SK-N-SH treated with all-trans-retinoic acid at 6 μM for 48 hours (cell line): Measurements from ENCODE around the gene ATRNL1.
A peak's percentile ranks its signal among the peaks of the same experiment; 100 is the strongest.

Experiments used
- ATAC-seq: fragments of 200-7000 bp; cut with Tn5 transposase; 3 replicates; pipeline ENCODE4 v1.9.1; 2020; ENCODE audit warnings: mild to moderate bottlenecking, moderate library complexity
- ARNTL ChIP-seq: fragments of 450-650 bp; formaldehyde crosslinking; IDR thresholded peaks from 2 replicates; pipeline ENCODE4 v1.5.0; 2020; ENCODE audit warnings: low read depth, mild to moderate bottlenecking, moderate library complexity, borderline replicate concordance
- BACH2 ChIP-seq: fragments of 250-450 bp; sonication (Bioruptor Pico); IDR thresholded peaks from 2 replicates; pipeline ENCODE4 v1.9.0; 2021; ENCODE audit warnings: mild to moderate bottlenecking, borderline replicate concordance
- CREB5 ChIP-seq: fragments of 250-450 bp; sonication (Bioruptor Pico); IDR thresholded peaks from 2 replicates; pipeline ENCODE4 v1.5.1; 2020; ENCODE audit warnings: low read depth, mild to moderate bottlenecking, moderate library complexity
- CSDC2 ChIP-seq: fragments of 250-450 bp; sonication (Bioruptor Pico); IDR thresholded peaks from 2 replicates; pipeline ENCODE4 v1.5.0; 2020; ENCODE audit warnings: mild to moderate bottlenecking, moderate library complexity
- CSRNP3 ChIP-seq: fragments of 250-450 bp; sonication (Bioruptor Pico); IDR thresholded peaks from 2 replicates; pipeline ENCODE4 v1.5.1; 2021; ENCODE audit warnings: mild to moderate bottlenecking, moderate library complexity
- ESRRG ChIP-seq: fragments of 250-450 bp; sonication (Bioruptor Pico); IDR thresholded peaks from 2 replicates; pipeline ENCODE4 v1.6.1; 2021; ENCODE audit warnings: mild to moderate bottlenecking
- GLIS3 ChIP-seq: fragments of 250-450 bp; sonication (Bioruptor Pico); IDR thresholded peaks from 2 replicates; pipeline ENCODE4 v1.5.0; 2020; ENCODE audit warnings: mild to moderate bottlenecking, moderate library complexity
- ISL1 ChIP-seq: fragments of 250-450 bp; sonication (Bioruptor Pico); IDR thresholded peaks from 2 replicates; pipeline ENCODE4 v2.1.2; 2022; ENCODE audit warnings: mild to moderate bottlenecking, moderate library complexity
- OSR1 ChIP-seq: fragments of 250-450 bp; sonication (Bioruptor Pico); IDR thresholded peaks from 2 replicates; pipeline ENCODE4 v1.8.0; 2022; ENCODE audit warnings: moderate library complexity, mild to moderate bottlenecking, inconsistent platforms
- PATZ1 ChIP-seq: fragments of 250-450 bp; sonication (Bioruptor Pico); IDR thresholded peaks from 2 replicates; pipeline ENCODE4 v1.8.0; 2020; ENCODE audit warnings: mild to moderate bottlenecking, moderate library complexity, borderline replicate concordance
- POU6F1 ChIP-seq: fragments of 250-450 bp; sonication (Bioruptor Pico); IDR thresholded peaks from 2 replicates; pipeline ENCODE4 v1.8.0; 2021; ENCODE audit warnings: low read depth, mild to moderate bottlenecking, moderate library complexity, borderline replicate concordance
- PPARA ChIP-seq: fragments of 250-450 bp; sonication (Bioruptor Pico); IDR thresholded peaks from 2 replicates; pipeline ENCODE4 v1.5.0; 2020; ENCODE audit warnings: mild to moderate bottlenecking, borderline replicate concordance
- RARB ChIP-seq: fragments of 250-450 bp; sonication (Bioruptor Pico); IDR thresholded peaks from 2 replicates; pipeline ENCODE4 v1.8.0; 2021; ENCODE audit warnings: mild to moderate bottlenecking, moderate library complexity
- SNAI2 ChIP-seq: fragments of 250-450 bp; sonication (Bioruptor Pico); IDR thresholded peaks from 2 replicates; pipeline ENCODE4 v1.5.0; 2020; ENCODE audit warnings: mild to moderate bottlenecking, moderate library complexity
- TOX ChIP-seq: fragments of 250-450 bp; sonication (Bioruptor Pico); IDR thresholded peaks from 2 replicates; pipeline ENCODE4 v1.8.0; 2021; ENCODE audit warnings: mild to moderate bottlenecking, moderate library complexity, borderline replicate concordance
- TSHZ2 ChIP-seq: fragments of 250-450 bp; sonication (Bioruptor Pico); IDR thresholded peaks from 2 replicates; pipeline ENCODE4 v1.5.0; 2020; ENCODE audit warnings: mild to moderate bottlenecking, moderate library complexity
- ZC3H10 ChIP-seq: fragments of 250-450 bp; sonication (Bioruptor Pico); IDR thresholded peaks from 2 replicates; pipeline ENCODE4 v1.5.1; 2021; ENCODE audit warnings: mild to moderate bottlenecking, moderate library complexity
- ZFP3 ChIP-seq: fragments of 250-450 bp; sonication (Bioruptor Pico); IDR thresholded peaks from 2 replicates; pipeline ENCODE4 v1.5.0; 2020; ENCODE audit warnings: mild to moderate bottlenecking, moderate library complexity
- ZFP30 ChIP-seq: fragments of 450-650 bp; formaldehyde crosslinking; IDR thresholded peaks from 2 replicates; pipeline ENCODE4 v1.5.0; 2022; ENCODE audit warnings: mild to moderate bottlenecking, moderate library complexity
- ZNF565 ChIP-seq: fragments of 450-650 bp; formaldehyde crosslinking; conservative IDR thresholded peaks from 2 replicates; pipeline ENCODE4 v1.5.0; 2020; ENCODE audit warnings: low read depth, mild to moderate bottlenecking, moderate library complexity
- ZNF70 ChIP-seq: fragments of 450-650 bp; formaldehyde crosslinking; IDR thresholded peaks from 2 replicates; pipeline ENCODE4 v1.5.0; 2020; ENCODE audit warnings: mild to moderate bottlenecking, moderate library complexity
- ZNF8 ChIP-seq: fragments of 450-650 bp; formaldehyde crosslinking; IDR thresholded peaks from 2 replicates; pipeline ENCODE4 v1.5.0; 2020; ENCODE audit warnings: mild to moderate bottlenecking, moderate library complexity

The ATRNL1 gene

GRCh38 chr10:115833119-115833518 lies 740.0 kb downstream of the ATRNL1 start:
- TF ChIP-seq POU6F1 (CRISPR knock-in tag) (no peak), ZNF8 (no peak), CSRNP3 (CRISPR knock-in tag) (no peak), ZNF565 (no peak), SNAI2 (CRISPR knock-in tag) (no peak)
- no peak for ATAC-seq

GRCh38 chr10:115844591-115844990 lies 751.4 kb downstream of the ATRNL1 start:
- TF ChIP-seq CREB5 (CRISPR knock-in tag) (peak; percentile 53; the same call in 1 of the 2 replicates), PATZ1 (no peak), BACH2 (CRISPR knock-in tag) (no peak), TSHZ2 (CRISPR knock-in tag) (peak; percentile 30; the same call in 1 of the 2 replicates), ISL1 (peak; percentile 89), TOX (CRISPR knock-in tag) (no peak), PPARA (no peak), GLIS3 (0 out of 2 replicates have a peak, but pooled peaks have one; percentile 38), ZNF565 (no peak), ESRRG (CRISPR knock-in tag) (no peak), CSRNP3 (CRISPR knock-in tag) (0 out of 2 replicates have a peak, but pooled peaks have one; percentile 28), ARNTL (CRISPR knock-in tag) (no peak), ZFP30 (CRISPR knock-in tag) (no peak), ZFP3 (CRISPR knock-in tag) (no peak), RARB (CRISPR knock-in tag) (no peak)
- no peak for ATAC-seq

GRCh38 chr10:115845921-115846320 lies 752.8 kb downstream of the ATRNL1 start:
- TF ChIP-seq ZC3H10 (no peak), OSR1 (CRISPR knock-in tag) (no peak), SNAI2 (CRISPR knock-in tag) (no peak), CSDC2 (no peak), TSHZ2 (CRISPR knock-in tag) (no peak), ZNF70 (CRISPR knock-in tag) (no peak), ARNTL (CRISPR knock-in tag) (no peak), ESRRG (CRISPR knock-in tag) (no peak)
- ATAC-seq, result no peak
